GM19328 (cell line): ENCODE data around the gene FILIP1L.

Experiments used
- ATAC-seq: cut with Tn5 transposase; IDR thresholded peaks from one replicate; pipeline ENCODE4 v1.9.1; 2021; ENCODE audit warnings: mild to moderate bottlenecking, moderate library complexity; ENCODE audit not compliant: unreplicated experiment

Gene FILIP1L

GRCh38 chr3:99900248-99900647 lies 214.1 kb downstream of the FILIP1L start:
- no peak for ATAC-seq

DNA sequence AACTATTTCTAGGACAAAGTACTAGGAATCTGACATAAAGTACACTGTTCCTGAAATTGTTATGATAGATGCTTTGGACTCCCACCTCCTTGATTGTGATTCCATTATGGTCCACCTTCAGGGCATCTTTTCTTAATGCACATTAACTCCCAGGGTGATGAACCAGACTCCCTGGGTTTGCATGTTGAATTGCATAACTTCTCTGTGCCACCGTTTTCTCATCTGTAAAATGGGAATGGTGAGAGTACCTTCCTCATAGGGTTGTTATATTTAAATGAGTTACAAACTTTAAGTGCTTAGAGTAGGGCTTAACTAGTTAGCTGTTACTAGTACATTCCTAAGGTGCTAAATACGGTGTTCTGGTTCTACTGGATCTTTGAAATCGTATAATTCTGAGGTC lies 214.7 kb downstream of the FILIP1L start:
- no peak for ATAC-seq

- ATAC-seq = no peak
Measured at GRCh38 chr3:99896482-99896881, 217.8 kb downstream of the FILIP1L start.

DNA sequence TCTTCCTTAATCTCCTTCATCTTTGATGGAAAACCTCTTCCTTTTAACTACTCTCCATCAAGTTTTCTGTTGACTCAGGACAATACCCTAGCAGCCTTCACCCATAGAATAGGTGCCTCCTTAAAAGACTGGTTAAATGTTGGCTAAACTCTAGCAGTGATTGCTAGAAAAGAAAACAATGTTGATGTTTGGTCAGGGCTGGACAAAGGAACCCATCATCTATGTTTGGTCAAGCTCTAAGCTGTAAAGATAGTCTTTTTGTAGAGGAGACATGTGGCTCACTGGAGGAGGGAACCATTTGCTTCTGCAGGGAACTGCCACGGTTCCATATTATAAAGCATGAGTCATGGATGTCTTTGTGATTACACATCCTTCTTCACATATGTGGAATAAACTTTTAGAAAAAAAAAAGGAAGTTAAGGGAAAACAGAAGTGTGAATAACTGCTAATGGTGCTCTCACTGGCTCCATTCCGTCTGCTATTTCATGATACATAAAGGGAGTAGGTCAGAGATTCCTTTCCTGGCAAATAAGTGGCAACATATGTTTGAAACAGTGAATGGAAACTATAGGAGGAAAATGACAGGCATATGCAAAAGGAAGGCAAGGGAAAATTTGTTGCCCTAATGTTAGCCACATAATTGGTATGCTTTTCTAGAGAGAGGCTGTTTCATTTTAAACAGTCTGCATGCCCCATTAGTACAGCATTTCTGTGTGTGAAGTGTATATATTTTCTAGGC lies 218.4 kb downstream of the FILIP1L start:
- no peak for ATAC-seq

DNA sequence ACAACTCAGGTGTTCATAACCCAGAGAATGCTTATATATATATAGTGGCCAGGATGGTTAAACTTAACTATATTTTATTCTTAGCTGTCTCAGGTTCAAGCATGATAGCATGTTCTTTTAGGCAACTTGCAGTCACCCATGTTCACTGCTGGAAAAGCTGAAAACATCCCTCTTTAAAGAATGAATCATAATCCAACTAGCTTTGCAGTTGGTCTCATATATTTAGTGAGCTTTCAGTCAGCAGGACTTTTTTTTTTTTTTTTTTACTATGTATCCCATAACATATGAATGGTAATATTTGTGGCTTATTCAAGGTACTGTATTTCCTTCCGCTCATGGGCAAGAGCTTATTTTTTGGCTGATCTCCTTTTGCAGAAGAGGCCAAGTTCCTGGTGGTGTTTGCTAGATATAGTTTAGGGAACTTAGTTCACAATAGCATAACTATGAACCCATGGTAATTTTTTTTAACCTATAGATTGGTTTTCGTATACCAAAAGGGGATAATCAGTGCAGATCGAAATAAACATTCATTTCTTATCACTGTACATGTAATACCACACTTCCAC lies 219.1 kb downstream of the FILIP1L start:
- no peak for ATAC-seq

DNA sequence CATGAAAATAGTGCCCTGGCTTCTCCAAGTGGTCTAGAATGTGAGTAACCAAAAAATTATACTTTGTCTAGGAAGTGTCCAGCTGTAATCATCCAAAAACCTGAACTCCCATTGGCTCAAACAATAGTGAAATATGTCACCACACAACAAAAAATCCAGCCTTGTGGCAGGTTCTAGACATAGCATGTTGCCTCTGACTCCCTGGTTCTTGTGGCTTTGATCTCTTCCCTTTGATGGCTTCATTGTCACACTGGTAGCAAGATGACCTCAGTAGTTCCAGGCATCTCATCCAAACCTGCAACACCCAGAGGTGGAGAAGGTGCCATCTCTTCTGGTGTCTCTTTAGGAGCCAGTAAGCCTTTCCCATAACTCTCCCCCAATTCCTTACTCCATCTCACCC lies 222.0 kb downstream of the FILIP1L start:
- ATAC-seq = no peak

GRCh38 chr3:99891610-99892285 lies 222.6 kb downstream of the FILIP1L start:
- no peak for ATAC-seq

DNA sequence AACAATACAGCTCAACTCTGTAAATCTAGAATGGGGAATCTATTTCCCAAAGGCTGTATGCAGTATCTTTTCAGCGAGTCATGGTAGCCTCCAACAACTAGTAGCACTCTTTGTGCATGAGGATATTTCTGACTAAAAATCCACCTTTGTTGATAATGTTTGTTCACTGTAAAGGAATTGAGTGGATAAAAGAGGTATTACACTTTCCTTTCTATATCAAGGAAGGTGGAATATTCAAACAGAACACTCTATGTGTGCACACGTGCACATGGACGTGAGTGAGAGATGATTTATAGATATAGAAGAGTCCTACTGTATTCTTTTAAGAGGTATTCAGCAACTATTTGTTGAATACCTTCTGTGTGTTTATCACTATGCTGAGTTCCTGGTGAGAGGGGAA lies 228.4 kb downstream of the FILIP1L start:
- no peak for ATAC-seq

DNA sequence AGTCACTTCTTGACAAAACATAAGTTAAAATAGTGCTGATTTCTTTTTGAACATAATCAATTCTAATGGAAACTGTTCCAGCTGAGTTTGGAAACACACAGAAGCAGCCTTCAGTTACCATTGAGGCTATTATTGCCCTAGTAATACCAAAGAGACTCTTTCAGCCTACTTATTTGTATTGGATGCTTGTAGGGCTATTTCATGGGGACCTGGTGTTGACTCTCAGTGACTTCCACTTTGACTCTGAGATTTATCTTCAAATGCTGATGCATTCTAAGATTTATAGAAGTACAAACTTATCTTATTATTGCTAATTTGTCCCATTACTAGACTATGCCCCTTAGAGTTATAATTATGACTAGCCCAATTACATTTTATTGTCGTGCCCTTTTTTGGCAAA lies 229.2 kb downstream of the FILIP1L start:
- ATAC-seq = no peak

DNA sequence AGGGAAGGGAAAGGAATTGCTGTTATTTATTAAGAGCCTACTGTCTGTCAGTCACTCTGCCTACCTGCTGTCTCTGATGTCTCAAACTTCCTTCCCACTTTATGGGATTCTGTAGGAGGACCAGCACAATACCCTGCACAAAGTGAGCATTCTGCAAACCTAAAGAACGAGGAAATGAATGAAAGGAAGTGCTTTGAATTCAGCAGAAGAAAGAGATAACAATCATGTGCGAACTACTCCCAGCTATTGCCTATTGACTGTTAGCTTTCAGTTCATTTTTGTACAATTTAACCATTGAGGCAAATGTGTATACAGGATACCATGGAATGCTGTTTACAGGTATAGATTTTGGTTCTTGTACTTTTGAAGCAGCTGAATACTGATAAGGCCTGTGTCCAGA lies 229.8 kb downstream of the FILIP1L start:
- ATAC-seq = no peak

- ATAC-seq = no peak
Measured at GRCh38 chr3:99883693-99884092, 230.6 kb downstream of the FILIP1L start.

DNA sequence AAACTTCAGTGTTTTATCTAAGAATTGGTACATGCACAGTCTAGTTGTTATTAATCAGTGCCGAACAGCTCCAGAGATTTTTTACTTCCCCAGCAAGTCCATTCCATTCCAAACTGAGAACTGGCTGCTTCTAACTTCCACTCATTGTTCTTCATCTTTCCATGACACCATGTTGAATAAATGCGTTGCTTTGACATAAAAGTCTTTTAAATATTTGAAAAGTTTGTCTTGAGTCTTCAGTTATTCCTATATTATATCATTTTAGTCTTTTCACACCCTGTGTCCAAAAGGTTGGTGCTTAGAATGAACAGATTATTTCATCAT lies 231.2 kb downstream of the FILIP1L start:
- no peak for ATAC-seq

DNA sequence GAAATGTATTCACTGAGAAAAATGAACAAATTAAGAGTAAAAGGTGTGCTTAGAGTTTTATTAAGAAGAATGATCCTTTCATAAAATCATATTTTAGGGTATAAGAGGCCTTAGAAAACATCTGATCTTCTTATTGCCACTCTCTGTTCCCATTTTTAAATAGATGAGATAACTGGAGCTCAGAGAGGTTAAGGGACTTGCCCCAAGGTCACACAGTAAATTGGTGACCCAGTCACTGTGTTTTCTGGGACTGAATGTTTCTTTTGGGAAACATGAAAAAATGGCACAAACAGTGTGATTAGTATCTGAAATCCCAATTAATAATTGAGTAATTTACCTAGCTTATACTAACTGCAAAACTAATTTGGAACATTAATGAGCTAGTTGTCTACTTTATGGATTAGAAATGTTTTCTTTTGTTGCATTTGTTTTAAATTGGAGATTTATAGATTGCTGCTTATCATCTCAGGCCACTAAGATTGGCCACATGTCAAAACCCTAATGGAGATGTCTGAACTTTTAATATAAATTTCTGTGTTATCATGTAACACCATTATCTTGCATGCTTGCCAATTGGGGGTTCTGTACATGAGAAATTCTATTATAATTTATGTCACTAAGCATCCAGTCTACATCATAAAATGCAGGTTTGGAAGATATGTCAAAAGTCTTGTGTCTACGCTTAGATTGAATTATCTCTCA lies 231.7 kb downstream of the FILIP1L start:
- no peak for ATAC-seq

- no peak for ATAC-seq
Measured at GRCh38 chr3:99881121-99881524, 233.2 kb downstream of the FILIP1L start.

GRCh38 chr3:99879275-99879674 lies 235.0 kb downstream of the FILIP1L start:
- no peak for ATAC-seq

DNA sequence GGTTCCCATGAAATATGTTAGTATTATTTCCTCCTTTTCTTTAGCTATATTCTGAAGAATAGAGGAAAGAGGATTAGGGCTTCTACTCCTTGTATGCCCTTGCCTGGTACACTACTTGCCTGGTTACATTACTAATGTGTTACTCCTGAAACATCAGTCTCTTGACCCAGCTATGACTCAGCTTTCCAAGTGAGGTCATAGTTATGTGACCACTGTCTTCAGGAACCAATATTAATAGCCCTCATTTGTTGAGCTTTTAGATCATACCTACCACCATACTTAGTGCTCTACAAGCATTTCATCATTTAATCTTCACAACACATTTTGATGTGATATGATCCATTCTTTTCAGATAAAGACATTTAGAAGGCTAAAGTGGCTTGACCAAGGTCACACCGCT lies 236.3 kb downstream of the FILIP1L start:
- ATAC-seq = no peak

DNA sequence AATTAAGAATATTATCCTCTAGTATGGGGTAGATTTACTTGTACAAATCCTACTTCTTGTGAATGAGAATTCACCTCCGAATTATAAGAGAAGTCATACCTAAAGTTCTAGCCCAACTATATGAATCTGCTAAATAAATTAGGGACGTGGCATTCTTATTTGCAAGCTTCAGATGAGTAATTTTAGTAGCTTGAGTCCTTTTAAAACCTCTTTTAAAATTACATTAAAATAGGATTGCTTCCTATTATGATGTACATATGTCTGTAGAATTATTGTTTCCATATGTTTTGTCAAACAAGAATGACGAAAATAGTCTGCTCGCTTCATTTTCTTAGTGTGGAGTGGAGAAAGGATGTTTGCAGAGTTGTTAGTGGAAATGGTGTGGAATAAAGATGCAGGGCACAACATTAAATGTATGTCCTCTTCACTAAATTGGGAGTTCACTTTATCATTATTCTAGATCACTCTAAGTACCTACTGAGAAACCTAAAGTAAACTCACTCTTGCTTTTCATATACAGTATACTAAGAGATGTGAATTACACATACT lies 237.2 kb downstream of the FILIP1L start:
- ATAC-seq = no peak

DNA sequence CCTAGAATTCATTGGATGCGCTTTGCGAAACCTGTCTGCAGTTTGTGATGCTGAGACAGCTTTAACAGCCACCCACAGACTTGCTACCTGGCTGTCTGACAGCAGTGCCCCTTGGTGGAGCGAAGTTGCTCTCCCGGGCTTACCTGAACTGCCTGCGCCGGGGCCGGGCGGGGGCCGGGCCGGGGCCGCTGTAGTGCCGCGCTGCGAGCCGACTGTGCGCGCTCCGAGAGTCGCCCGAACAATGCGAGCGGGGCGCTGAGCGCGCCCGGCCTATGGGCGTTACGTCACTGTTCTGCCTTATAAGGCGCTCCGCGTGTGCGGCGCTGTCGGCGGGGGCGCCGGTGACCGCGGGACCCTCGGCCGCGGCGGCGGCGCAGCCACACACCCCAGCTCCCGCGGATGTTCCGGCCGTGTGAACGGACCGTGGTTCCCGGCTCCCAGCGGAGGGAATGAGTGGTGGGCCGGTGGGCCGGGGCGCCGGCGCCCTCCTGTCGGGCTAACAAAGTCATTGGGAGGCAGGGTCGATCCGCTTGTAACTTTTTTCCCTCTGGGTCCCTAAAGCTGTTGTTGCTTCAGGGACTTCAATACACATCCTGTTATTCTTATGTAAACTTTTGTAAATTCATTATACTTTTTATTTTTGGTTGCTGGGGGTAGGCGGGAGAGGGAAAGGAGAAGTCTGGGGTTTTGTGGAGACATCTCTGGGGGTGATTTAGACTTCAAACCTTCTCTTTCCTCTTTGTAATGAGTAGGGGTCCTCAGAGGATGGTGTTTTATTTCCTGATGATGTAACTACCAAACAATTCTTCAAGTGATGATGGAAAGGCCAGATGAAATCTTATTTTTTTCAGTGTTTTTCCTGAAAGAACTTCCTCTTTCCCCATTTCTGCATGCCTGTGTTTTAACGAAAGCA lies 238.1 kb downstream of the FILIP1L start:
- ATAC-seq = peak; percentile 87

DNA sequence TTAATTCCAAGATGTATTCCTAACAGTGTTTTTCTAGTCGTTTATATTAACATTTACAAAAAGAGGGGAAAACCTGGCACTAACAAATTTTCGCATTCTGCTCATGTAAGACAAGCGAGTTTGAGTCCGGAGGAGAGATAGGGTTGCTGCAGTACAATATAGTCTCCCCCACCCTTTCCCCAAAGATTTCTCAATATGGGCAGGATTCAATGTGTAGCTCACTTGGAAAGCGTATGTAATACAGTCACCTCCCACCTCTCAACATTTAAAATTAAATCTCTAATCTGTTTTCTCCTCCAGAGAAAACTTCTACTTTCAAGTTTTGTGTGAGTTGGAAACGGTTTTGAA lies 238.7 kb downstream of the FILIP1L start:
- ATAC-seq = no peak

DNA sequence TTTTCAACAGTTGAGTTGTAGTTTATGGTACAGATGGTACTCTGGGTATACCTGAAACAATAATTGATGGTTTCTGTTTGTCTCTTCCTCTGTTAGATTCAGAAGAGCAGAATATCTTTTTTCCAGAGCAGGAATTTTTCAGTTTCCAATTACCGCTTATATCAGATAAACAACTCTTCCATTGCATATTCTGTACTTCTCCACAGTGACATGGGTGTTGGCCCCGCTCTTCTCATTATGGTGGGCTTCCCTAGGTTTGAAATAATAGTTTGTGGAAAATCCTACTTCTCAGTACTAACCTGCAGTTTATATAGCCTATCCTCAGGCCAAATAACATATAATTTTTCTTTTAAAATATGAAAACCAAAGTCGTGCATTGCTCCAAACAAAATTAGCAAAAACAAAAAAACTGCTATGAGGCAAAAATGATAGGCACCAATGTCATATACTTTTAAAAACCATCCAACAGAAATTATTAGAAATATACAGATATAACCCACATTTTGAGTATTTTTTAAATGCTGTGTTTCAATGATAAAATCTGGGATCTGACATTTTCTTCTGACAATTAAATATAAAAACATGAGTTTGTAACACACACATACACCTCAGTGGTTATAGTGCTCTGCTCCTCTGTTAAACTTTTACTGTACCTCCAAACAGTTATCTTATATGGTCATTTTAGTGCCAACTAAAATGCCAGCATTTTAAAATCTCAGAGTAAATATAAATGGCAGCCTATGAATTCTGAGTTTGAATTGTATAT lies 239.9 kb downstream of the FILIP1L start:
- ATAC-seq = no peak
